Adrenal gland (tissue), 12 donors: ENCODE measurements around the gene MLH3. TPM values are rescaled to one million over a fixed set of nuclear protein-coding genes. Genes with fewer than 3 reads are reported as not detected.

ENCODE experiments used
- DNase-seq, 7 donors: peaks; one replicate each; pipeline ENCODE4 v3.0.0-alpha.2; 2019 to 2020
- H3K27ac ChIP-seq, 5 donors: fragments of 200-600 bp; sonication (generic) in 4 of 5; 1 replicate in 3 of 5; 2 replicates in 2 of 5; pipeline versions ENCODE4 v1.5.1 to v1.8.0; 2016 to 2020; ENCODE audit warnings: mild to moderate bottlenecking in 1 of 5
- H3K27me3 ChIP-seq: fragments of 200-600 bp; 2 replicates; pipeline ENCODE4 v1.8.0; 2021
- H3K36me3 ChIP-seq, 2 donors: fragments of 200-600 bp; replicated peaks in 1 of 2; 1 replicate in 1 of 2; 2 replicates in 1 of 2; pipeline versions ENCODE4 v1.5.1 to v1.8.0; 2018 to 2022
- H3K4me1 ChIP-seq, 2 donors: fragments of 200-600 bp; replicated peaks in 1 of 2; 1 replicate in 1 of 2; 2 replicates in 1 of 2; pipeline versions ENCODE4 v1.5.1 to v1.8.0; 2018 to 2021
- H3K4me3 ChIP-seq, 4 donors: fragments of 200-600 bp; sonication (generic) in 3 of 4; one replicate each; pipeline ENCODE4 v1.5.1; 2016 to 2018
- H3K9me3 ChIP-seq, 3 donors: fragments of 200-600 bp; sonication (generic) in 1 of 3; replicated peaks in 1 of 3; 1 replicate in 2 of 3; 2 replicates in 1 of 3; pipeline versions ENCODE4 v1.5.1 to v1.8.0; 2016 to 2021
- POLR2A ChIP-seq, 2 donors: fragments of 450-650 bp; IDR thresholded peaks; one replicate each; pipeline ENCODE4 v1.6.1; 2017; ENCODE audit warnings: antibody characterized with exemption in 2 of 2, mild to moderate bottlenecking in 2 of 2, moderate library complexity in 1 of 2
- WGBS, 4 donors: extraction: QIAGEN DNeasy Blood & Tissue Kit in 2 of 4; methylation state at CpG; one replicate each; pipeline versions ENCODE4 v1.1.5 to v1.1.7; 2013 to 2017; 5-methylcytosine and 5-hydroxymethylcytosine counted together
- intact Hi-C, 2 donors: fragments of 100-400 bp; cut with DNase I; formaldehyde crosslinking; loops; one replicate each; pipeline versions ENCODE4 v1.14.1 to v1.15.0; 2022 to 2023
- polyA plus RNA-seq, 3 donors: library from polyadenylated mRNA; stranded (reverse); fragments of 200-250 nt in 2 of 3; fragments of 350-450 nt in 1 of 3; fragmentation: Illumina TruSeq in 1 of 3; extraction: RNeasy Lipid Tissue Mini Kit (QIAGEN cat#74804) in 1 of 3; gene quantifications; one replicate each; pipeline ENCODE4 v1.2.3, GENCODE V29; 2013 to 2014
- total RNA-seq, 9 donors: library from RNA; depleted of rRNA in 4 of 9; stranded (reverse); fragments of >200 nt in 4 of 9; fragments of 120-200 nt in 1 of 9; fragmentation: NEBNext Ultra II Directional in 1 of 9; extraction: Animal tissue kit (Norgen Biotek cat#: 25700) in 1 of 9; gene quantifications; one replicate each; pipeline versions ENCODE4 v1.1.0 to v1.2.4, GENCODE V29; 2013 to 2023
- TF ChIP-seq, protein P1 (sequence below), 6 experiments: fragments of 450-650 bp in 4 of 6; fragments of 200-600 bp in 2 of 6; sonication (generic) in 1 of 6; IDR thresholded peaks; 1 replicate in 5 of 6; 2 replicates in 1 of 6; pipeline versions ENCODE4 v1.5.1 to v1.8.0; 2016 to 2021; ENCODE audit warnings: antibody characterized with exemption in 6 of 6, mild to moderate bottlenecking in 2 of 6, moderate library complexity in 1 of 6
- donor health status: healthy with polysubstance abuse.
- donor health status: Bipolar disorder and iron deficiency.
- donor health status: DM: yes; HTN: yes; CAD: no.
- donor health status: DM: no; HTN: no; CAD: no.
- donor health status: DM: no; HTN: no; CAD: no.
- donor health status: DM: yes; HTN: yes; CAD: no.

The MLH3 gene
- total and polyA plus RNA-seq, 12 donors = 22.2 to 51.4 (median 32.2) TPM

GRCh38 chr14:75003250-75004027 lies 47.8 kb downstream of the MLH3 start:
- Histone ChIP-seq H3K36me3 (peaks cover 0 to 37% of the 10 kb centered on the region in 2 donors), H3K4me1 (peaks cover 8 to 26% of the 10 kb centered on the region in 2 donors), H3K4me3 (peak overlapping the region; percentile 62 to 84 (median 68)), H3K27me3 (no peaks in the 10 kb centered on the region), H3K9me3 (no peaks in the 10 kb centered on the region), H3K27ac (peak overlapping the region in 4 of 5 donors; percentile 36 to 93 (median 86))
- TF ChIP-seq, protein P1, sequence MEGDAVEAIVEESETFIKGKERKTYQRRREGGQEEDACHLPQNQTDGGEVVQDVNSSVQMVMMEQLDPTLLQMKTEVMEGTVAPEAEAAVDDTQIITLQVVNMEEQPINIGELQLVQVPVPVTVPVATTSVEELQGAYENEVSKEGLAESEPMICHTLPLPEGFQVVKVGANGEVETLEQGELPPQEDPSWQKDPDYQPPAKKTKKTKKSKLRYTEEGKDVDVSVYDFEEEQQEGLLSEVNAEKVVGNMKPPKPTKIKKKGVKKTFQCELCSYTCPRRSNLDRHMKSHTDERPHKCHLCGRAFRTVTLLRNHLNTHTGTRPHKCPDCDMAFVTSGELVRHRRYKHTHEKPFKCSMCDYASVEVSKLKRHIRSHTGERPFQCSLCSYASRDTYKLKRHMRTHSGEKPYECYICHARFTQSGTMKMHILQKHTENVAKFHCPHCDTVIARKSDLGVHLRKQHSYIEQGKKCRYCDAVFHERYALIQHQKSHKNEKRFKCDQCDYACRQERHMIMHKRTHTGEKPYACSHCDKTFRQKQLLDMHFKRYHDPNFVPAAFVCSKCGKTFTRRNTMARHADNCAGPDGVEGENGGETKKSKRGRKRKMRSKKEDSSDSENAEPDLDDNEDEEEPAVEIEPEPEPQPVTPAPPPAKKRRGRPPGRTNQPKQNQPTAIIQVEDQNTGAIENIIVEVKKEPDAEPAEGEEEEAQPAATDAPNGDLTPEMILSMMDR (IDR thresholded peaks at IDR 0.05) = no peak
- TF ChIP-seq POLR2A (IDR thresholded peaks at IDR 0.05) = no peak
- intact Hi-C loops = loop anchor here in 1 of 2 donors (10.0 kb wide), 2 partner anchors 59 to 61 kb away; partner anchors contain the start of genes ACYP1 and ZC2HC1C
- no peak for DNase-seq
- 8 to 15% (median 8%) methylated on average over 17 to 18 of the region's 18 CpGs for WGBS, 4 donors

- peak; percentile 96 to 99 (median 98) for DNase-seq
- H3K9me3 ChIP-seq = no peaks in the 10 kb centered on the region
- peaks cover 0 to 29% of the 10 kb centered on the region in 2 donors for H3K36me3 ChIP-seq
- H3K27ac ChIP-seq = peak within 1 kb of the TSS; percentile 14 to 93 (median 82)
- TF ChIP-seq POLR2A (IDR thresholded peaks at IDR 0.05) = peak; percentile 2 to 61
- TF ChIP-seq, protein P1 (IDR thresholded peaks at IDR 0.05) = peak in 3 of 6 experiments; percentile 34 to 46 (median 41)
- intact Hi-C loops = loop anchor here in 1 of 2 donors (10.0 kb wide), 2 partner anchors 58 to 62 kb away; partner anchors contain the start of genes ACYP1 and ZC2HC1C
- H3K4me3 ChIP-seq = peak within 1 kb of the TSS; percentile 62 to 84 (median 68)
- 0 to 1% (median 1%) methylated on average over 13 to 66 of the region's 66 CpGs for WGBS, 4 donors
- peaks cover 8 to 26% of the 10 kb centered on the region in 2 donors for H3K4me1 ChIP-seq
- no peaks in the 10 kb centered on the region for H3K27me3 ChIP-seq
Observed at GRCh38 chr14:75002392-75003249, 48.6 kb downstream of the MLH3 start, which contains the start of gene EIF2B2. Gene EIF2B2 (plus strand): TSS chr14:75002921. CDS start chr14:75002991, 70 bp downstream.

DNA sequence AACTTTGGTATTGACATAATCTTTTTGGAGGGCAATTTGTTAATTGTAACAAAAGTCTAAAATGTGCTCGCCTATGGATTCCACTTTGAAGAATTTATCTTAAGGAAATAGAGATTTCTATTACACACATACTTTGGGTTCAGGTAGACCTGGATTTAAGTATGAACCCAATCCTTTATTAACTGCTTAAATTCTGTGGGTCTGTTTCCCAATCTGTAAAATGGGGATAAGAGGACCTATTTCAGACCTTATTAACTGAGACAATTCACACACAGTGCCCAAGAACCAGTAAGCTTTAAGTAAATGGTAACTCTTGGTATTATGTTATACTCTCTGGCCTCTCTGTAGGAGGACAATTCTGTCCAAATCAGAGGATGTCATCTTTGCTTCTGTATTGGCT lies 49.4 kb downstream of the MLH3 start:
- peaks cover 8 to 26% of the 10 kb centered on the region in 2 donors for H3K4me1 ChIP-seq
- TF ChIP-seq, protein P1 (IDR thresholded peaks at IDR 0.05) = no peak
- 93 to 100% (median 95%) methylated on average over 1 of the region's 1 CpG for WGBS, 4 donors
- intact Hi-C loops = loop anchor here in 1 of 2 donors (10.0 kb wide), 2 partner anchors 57 to 63 kb away; partner anchors contain the start of genes ACYP1 and ZC2HC1C
- H3K27ac ChIP-seq = peak overlapping the region; percentile 14 to 93 (median 82)
- no peaks in the 10 kb centered on the region for H3K27me3 ChIP-seq
- H3K9me3 ChIP-seq = no peaks in the 10 kb centered on the region
- peak overlapping the region in 1 of 4 donors; percentile 84 for H3K4me3 ChIP-seq
- DNase-seq = no peak
- peaks cover 0 to 22% of the 10 kb centered on the region in 2 donors for H3K36me3 ChIP-seq
